GM23338 (cell line): ENCODE measurements around the gene CD80. TPM values are rescaled to one million over a fixed set of nuclear protein-coding genes. Genes with fewer than 3 reads are reported as not detected.

Experiments used
- ATAC-seq: fragments of 200-7000 bp; cut with Tn5 transposase; 3 replicates; pipeline ENCODE4 v1.9.1; 2020
- DNase-seq: peaks from one replicate; pipeline ENCODE4 v3.0.0-alpha.2; 2015; ENCODE audit warnings: low spot score
- H2AFZ ChIP-seq: fragments of 200-600 bp; sonication (generic); 2 replicates; pipeline ENCODE4 v1.8.0; 2016; ENCODE audit warnings: antibody characterized with exemption, mild to moderate bottlenecking, moderate library complexity
- H3F3A ChIP-seq: fragments of 200-600 bp; sonication (generic); replicated peaks from 2 replicates; pipeline ENCODE4 v1.8.0; 2017; ENCODE audit warnings: antibody characterized with exemption, mixed run types, low read depth
- H3K27ac ChIP-seq: fragments of 200-600 bp; sonication (generic); 2 replicates; pipeline ENCODE4 v1.6.1; 2016; ENCODE audit warnings: low read depth
- H3K27me3 ChIP-seq: fragments of 200-600 bp; sonication (generic); 2 replicates; pipeline ENCODE4 v1.8.0; 2016; ENCODE audit warnings: mild to moderate bottlenecking, mixed run types, moderate library complexity; ENCODE audit not compliant: insufficient read depth
- H3K36me3 ChIP-seq: fragments of 200-600 bp; sonication (generic); 2 replicates; pipeline ENCODE4 v1.8.0; 2016; ENCODE audit warnings: mild to moderate bottlenecking; ENCODE audit not compliant: insufficient read depth
- H3K4me1 ChIP-seq: fragments of 200-600 bp; sonication (generic); 2 replicates; pipeline ENCODE4 v1.8.0; 2016; ENCODE audit warnings: mild to moderate bottlenecking, moderate library complexity; ENCODE audit not compliant: insufficient read depth
- H3K4me2 ChIP-seq: fragments of 200-600 bp; sonication (generic); 2 replicates; pipeline ENCODE4 v1.7.1; 2017; ENCODE audit warnings: mixed run types
- H3K4me3 ChIP-seq: fragments of 200-600 bp; sonication (generic); 2 replicates; pipeline ENCODE4 v1.6.1; 2016; ENCODE audit warnings: mixed run types
- H3K79me2 ChIP-seq: fragments of 200-600 bp; sonication (generic); replicated peaks from 2 replicates; pipeline ENCODE4 v1.8.0; 2017; ENCODE audit warnings: mild to moderate bottlenecking; ENCODE audit not compliant: insufficient read depth
- H3K9me2 ChIP-seq: fragments of 200-600 bp; sonication (generic); 2 replicates; pipeline ENCODE4 v1.8.0; 2017; ENCODE audit not compliant: insufficient read depth
- H4K20me1 ChIP-seq: fragments of 200-600 bp; sonication (generic); replicated peaks from 2 replicates; pipeline ENCODE4 v1.8.0; 2017; ENCODE audit warnings: mild to moderate bottlenecking; ENCODE audit not compliant: insufficient read depth
- H3K27ac Mint-ChIP-seq: 2 replicates; pipeline ENCODE4 v1.8.0; 2020; ENCODE audit warnings: inconsistent platforms, mild to moderate bottlenecking, moderate library complexity, mixed read lengths
- H3K27me3 Mint-ChIP-seq: 3 replicates; pipeline ENCODE4 v1.8.0; 2022; ENCODE audit warnings: low read depth, mild to moderate bottlenecking, moderate library complexity, mixed read lengths, inconsistent platforms; ENCODE audit not compliant: insufficient read depth, poor library complexity
- H3K36me3 Mint-ChIP-seq: 3 replicates; pipeline ENCODE4 v1.8.0; 2021; ENCODE audit warnings: low read depth, mild to moderate bottlenecking, inconsistent platforms, moderate library complexity, mixed read lengths
- H3K4me1 Mint-ChIP-seq: 3 replicates; pipeline ENCODE4 v1.8.0; 2020; ENCODE audit warnings: mild to moderate bottlenecking, inconsistent platforms, mixed read lengths
- H3K4me3 Mint-ChIP-seq: 3 replicates; pipeline ENCODE4 v1.8.0; 2021; ENCODE audit warnings: moderate library complexity, mild to moderate bottlenecking, inconsistent platforms, mixed read lengths
- H3K9me3 Mint-ChIP-seq: 3 replicates; pipeline ENCODE4 v1.8.0; 2020; ENCODE audit warnings: moderate library complexity, mild to moderate bottlenecking, inconsistent platforms, mixed read lengths
- CREB1 ChIP-seq: fragments of 250-450 bp; sonication (Bioruptor Pico); IDR thresholded peaks from 2 replicates; pipeline ENCODE4 v1.5.0; 2020; ENCODE audit warnings: low read depth, mild to moderate bottlenecking, moderate library complexity
- EZH2 ChIP-seq: fragments of 200-600 bp; sonication (generic); IDR thresholded peaks from one replicate; pipeline ENCODE4 v1.8.0; 2017; ENCODE audit warnings: antibody characterized with exemption, mild to moderate bottlenecking, low read depth; ENCODE audit not compliant: unreplicated experiment
- EZH2phosphoT487 ChIP-seq: fragments of 200-600 bp; sonication (generic); IDR thresholded peaks from one replicate; pipeline ENCODE4 v1.8.1; 2018; ENCODE audit warnings: antibody characterized with exemption; ENCODE audit not compliant: unreplicated experiment
- JUNB ChIP-seq: IDR thresholded peaks from one replicate; pipeline ENCODE4 v1.6.1; 2016; ENCODE audit warnings: antibody characterized with exemption; ENCODE audit not compliant: unreplicated experiment
- NANOG ChIP-seq: IDR thresholded peaks from 2 replicates; pipeline ENCODE4 v1.6.1; 2016; ENCODE audit warnings: antibody characterized with exemption, borderline replicate concordance
- STAT1 ChIP-seq: IDR thresholded peaks from one replicate; pipeline ENCODE4 v1.6.1; 2016; ENCODE audit warnings: antibody characterized with exemption; ENCODE audit not compliant: unreplicated experiment
- ZNF331 ChIP-seq: fragments of 250-450 bp; sonication (Bioruptor Pico); IDR thresholded peaks from 2 replicates; pipeline ENCODE4 v1.5.0; 2020; ENCODE audit warnings: low read depth, mild to moderate bottlenecking, moderate library complexity
- polyA plus RNA-seq: library from polyadenylated mRNA; unstranded; fragments of >200 nt; fragmentation: Nextera tagmentation; extraction: Ambion mirVana; gene quantifications from 2 replicates; pipeline ENCODE4 v1.2.1, GENCODE V29; 2016
- total RNA-seq: library from RNA; depleted of rRNA; stranded (reverse); fragments of >200 nt; shearing (Covaris generic); gene quantifications from 2 replicates; pipeline ENCODE4 v1.2.3, GENCODE V29; 2014
- TF ChIP-seq, protein P1 (sequence below), 2 experiments: fragments of 200-600 bp in 1 of 2; sonication (generic) in 1 of 2; conservative IDR thresholded peaks; 2 replicates each; pipeline versions ENCODE4 v1.5.1 to v1.6.1; 2016 to 2017; ENCODE audit warnings: antibody characterized with exemption in 2 of 2, low read depth in 2 of 2, mild to moderate bottlenecking in 2 of 2, moderate library complexity in 1 of 2
- TF ChIP-seq, protein P2 (sequence below): IDR thresholded peaks from 2 replicates; pipeline ENCODE4 v1.6.1; 2016; ENCODE audit warnings: antibody characterized with exemption
- TF ChIP-seq, protein P3 (sequence below): fragments of 250-450 bp; sonication (Bioruptor Pico); IDR thresholded peaks from 2 replicates; pipeline ENCODE4 v1.5.0; 2020; ENCODE audit warnings: mild to moderate bottlenecking, moderate library complexity

CD80 gene
- total and polyA plus RNA-seq, 2 experiments from 2014 or later: not detected

DNA sequence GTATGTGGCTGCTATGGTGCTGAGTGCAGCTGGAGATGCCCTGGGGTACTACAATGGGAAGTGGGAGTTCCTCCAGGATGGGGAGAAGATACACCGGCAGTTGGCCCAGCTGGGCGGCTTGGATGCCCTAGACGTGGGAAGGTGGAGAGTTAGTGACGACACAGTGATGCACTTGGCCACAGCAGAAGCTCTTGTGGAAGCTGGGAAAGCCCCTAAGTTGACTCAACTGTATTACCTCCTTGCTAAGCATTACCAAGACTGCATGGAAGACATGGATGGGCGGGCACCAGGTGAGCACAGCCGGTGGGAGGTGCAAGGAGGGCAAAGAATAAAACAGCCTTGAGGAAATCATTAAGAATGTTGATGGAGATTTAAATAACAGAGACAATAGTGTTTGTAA, 22.8 kb upstream of the CD80 start (continued):
- TF ChIP-seq, protein P1, sequence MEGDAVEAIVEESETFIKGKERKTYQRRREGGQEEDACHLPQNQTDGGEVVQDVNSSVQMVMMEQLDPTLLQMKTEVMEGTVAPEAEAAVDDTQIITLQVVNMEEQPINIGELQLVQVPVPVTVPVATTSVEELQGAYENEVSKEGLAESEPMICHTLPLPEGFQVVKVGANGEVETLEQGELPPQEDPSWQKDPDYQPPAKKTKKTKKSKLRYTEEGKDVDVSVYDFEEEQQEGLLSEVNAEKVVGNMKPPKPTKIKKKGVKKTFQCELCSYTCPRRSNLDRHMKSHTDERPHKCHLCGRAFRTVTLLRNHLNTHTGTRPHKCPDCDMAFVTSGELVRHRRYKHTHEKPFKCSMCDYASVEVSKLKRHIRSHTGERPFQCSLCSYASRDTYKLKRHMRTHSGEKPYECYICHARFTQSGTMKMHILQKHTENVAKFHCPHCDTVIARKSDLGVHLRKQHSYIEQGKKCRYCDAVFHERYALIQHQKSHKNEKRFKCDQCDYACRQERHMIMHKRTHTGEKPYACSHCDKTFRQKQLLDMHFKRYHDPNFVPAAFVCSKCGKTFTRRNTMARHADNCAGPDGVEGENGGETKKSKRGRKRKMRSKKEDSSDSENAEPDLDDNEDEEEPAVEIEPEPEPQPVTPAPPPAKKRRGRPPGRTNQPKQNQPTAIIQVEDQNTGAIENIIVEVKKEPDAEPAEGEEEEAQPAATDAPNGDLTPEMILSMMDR (conservative IDR thresholded peaks at IDR 0.05; ENCODE audit: low read depth in 2 of 2): no peak
- TF ChIP-seq ZNF331 (CRISPR knock-in tag): no peak

DNA sequence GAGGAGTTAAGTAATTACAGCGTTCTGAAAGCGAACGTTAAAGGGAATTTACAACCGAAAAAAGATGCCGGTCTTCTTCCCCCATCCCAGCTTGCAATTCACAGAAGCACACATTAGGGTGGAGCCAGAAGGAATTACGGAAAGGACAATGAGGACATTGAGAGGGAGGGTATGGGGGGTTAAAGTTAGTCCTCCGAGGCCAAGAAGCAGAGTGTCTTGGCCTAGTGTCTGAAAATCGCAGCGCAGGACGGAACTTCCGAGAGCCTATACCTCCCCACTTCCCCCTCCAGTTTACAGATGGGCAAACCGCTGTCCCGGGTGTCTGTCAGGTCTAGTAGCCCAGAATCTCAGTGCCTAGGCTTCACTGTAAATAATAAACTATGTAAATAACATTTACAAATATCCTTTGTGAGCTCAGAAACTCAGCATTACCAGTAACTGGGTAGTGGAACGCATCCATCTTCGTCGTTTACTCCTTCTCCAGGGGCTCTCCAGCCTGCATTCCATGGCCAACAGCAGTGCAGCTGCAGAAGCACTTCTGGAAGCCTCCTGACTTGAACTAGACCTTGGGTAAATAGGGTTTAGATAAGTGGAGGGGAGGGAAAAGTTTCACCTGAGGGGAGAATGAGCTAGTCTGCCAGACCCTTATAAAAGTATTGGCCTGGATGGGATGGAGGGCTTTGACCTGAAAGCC, 20.8 kb upstream of the CD80 start:
- H3K27me3 ChIP-seq: peaks cover 22% of the 10 kb centered on the region
- 0 out of 2 replicates have a peak, but pooled peaks cover 3% of the 10 kb centered on the region for H3K9me2 ChIP-seq
- peak overlapping the region; percentile 95 for H2AFZ ChIP-seq
- peak; percentile 57 for DNase-seq
- H4K20me1 ChIP-seq: no peaks in the 10 kb centered on the region
- peaks cover 10% of the 10 kb centered on the region for H3K4me1 ChIP-seq
- H3K79me2 ChIP-seq: no peaks in the 10 kb centered on the region
- peak; percentile 68 for ATAC-seq
- Mint-ChIP-seq H3K36me3 (peaks cover 8% of the 10 kb centered on the region; the same call in 1 of the 3 replicates), H3K27ac (peak overlapping the region; percentile 96), H3K4me1 (peaks cover 8% of the 10 kb centered on the region), H3K9me3 (no peaks in the 10 kb centered on the region; the same call in 2 of the 3 replicates), H3K4me3 (peak overlapping the region; percentile 95), H3K27me3 (peaks cover 10% of the 10 kb centered on the region)
- peak overlapping the region; percentile 66 for H3K4me3 ChIP-seq
- no peaks in the 10 kb centered on the region for H3K36me3 ChIP-seq
- no peak overlapping the region for H3K27ac ChIP-seq
- H3F3A ChIP-seq: no peaks in the 10 kb centered on the region
- peak overlapping the region; percentile 80 for H3K4me2 ChIP-seq
- TF ChIP-seq ZNF331 (CRISPR knock-in tag) (no peak), CREB1 (CRISPR knock-in tag) (no peak), EZH2 (no peak), NANOG (no peak), STAT1 (no peak), EZH2phosphoT487 (no peak), JUNB (no peak)
- TF ChIP-seq, protein P2, sequence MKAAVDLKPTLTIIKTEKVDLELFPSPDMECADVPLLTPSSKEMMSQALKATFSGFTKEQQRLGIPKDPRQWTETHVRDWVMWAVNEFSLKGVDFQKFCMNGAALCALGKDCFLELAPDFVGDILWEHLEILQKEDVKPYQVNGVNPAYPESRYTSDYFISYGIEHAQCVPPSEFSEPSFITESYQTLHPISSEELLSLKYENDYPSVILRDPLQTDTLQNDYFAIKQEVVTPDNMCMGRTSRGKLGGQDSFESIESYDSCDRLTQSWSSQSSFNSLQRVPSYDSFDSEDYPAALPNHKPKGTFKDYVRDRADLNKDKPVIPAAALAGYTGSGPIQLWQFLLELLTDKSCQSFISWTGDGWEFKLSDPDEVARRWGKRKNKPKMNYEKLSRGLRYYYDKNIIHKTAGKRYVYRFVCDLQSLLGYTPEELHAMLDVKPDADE: no peak; the same call in 1 of the 2 replicates
- TF ChIP-seq, protein P1 (conservative IDR thresholded peaks at IDR 0.05; ENCODE audit: low read depth in 2 of 2): no peak
- TF ChIP-seq, protein P3, sequence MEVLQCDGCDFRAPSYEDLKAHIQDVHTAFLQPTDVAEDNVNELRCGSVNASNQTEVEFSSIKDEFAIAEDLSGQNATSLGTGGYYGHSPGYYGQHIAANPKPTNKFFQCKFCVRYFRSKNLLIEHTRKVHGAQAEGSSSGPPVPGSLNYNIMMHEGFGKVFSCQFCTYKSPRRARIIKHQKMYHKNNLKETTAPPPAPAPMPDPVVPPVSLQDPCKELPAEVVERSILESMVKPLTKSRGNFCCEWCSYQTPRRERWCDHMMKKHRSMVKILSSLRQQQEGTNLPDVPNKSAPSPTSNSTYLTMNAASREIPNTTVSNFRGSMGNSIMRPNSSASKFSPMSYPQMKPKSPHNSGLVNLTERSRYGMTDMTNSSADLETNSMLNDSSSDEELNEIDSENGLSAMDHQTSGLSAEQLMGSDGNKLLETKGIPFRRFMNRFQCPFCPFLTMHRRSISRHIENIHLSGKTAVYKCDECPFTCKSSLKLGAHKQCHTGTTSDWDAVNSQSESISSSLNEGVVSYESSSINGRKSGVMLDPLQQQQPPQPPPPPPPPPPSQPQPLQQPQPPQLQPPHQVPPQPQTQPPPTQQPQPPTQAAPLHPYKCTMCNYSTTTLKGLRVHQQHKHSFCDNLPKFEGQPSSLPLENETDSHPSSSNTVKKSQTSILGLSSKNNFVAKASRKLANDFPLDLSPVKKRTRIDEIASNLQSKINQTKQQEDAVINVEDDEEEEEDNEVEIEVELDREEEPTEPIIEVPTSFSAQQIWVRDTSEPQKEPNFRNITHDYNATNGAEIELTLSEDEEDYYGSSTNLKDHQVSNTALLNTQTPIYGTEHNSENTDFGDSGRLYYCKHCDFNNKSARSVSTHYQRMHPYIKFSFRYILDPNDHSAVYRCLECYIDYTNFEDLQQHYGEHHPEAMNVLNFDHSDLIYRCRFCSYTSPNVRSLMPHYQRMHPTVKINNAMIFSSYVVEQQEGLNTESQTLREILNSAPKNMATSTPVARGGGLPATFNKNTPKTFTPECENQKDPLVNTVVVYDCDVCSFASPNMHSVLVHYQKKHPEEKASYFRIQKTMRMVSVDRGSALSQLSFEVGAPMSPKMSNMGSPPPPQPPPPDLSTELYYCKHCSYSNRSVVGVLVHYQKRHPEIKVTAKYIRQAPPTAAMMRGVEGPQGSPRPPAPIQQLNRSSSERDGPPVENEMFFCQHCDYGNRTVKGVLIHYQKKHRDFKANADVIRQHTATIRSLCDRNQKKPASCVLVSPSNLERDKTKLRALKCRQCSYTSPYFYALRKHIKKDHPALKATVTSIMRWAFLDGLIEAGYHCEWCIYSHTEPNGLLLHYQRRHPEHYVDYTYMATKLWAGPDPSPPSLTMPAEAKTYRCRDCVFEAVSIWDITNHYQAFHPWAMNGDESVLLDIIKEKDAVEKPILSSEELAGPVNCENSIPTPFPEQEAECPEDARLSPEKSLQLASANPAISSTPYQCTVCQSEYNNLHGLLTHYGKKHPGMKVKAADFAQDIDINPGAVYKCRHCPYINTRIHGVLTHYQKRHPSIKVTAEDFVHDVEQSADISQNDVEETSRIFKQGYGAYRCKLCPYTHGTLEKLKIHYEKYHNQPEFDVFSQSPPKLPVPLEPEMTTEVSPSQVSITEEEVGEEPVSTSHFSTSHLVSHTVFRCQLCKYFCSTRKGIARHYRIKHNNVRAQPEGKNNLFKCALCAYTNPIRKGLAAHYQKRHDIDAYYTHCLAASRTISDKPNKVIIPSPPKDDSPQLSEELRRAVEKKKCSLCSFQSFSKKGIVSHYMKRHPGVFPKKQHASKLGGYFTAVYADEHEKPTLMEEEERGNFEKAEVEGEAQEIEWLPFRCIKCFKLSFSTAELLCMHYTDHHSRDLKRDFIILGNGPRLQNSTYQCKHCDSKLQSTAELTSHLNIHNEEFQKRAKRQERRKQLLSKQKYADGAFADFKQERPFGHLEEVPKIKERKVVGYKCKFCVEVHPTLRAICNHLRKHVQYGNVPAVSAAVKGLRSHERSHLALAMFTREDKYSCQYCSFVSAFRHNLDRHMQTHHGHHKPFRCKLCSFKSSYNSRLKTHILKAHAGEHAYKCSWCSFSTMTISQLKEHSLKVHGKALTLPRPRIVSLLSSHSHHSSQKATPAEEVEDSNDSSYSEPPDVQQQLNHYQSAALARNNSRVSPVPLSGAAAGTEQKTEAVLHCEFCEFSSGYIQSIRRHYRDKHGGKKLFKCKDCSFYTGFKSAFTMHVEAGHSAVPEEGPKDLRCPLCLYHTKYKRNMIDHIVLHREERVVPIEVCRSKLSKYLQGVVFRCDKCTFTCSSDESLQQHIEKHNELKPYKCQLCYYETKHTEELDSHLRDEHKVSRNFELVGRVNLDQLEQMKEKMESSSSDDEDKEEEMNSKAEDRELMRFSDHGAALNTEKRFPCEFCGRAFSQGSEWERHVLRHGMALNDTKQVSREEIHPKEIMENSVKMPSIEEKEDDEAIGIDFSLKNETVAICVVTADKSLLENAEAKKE (CRISPR knock-in tag): no peak
